ENCODE measurements around the gene MT1E.
"Not testable (repeated sequence)": the region's sequence is repeated elsewhere in the genome, so short reads cannot be mapped to it uniquely, and the experiment has no call there.

DNA sequence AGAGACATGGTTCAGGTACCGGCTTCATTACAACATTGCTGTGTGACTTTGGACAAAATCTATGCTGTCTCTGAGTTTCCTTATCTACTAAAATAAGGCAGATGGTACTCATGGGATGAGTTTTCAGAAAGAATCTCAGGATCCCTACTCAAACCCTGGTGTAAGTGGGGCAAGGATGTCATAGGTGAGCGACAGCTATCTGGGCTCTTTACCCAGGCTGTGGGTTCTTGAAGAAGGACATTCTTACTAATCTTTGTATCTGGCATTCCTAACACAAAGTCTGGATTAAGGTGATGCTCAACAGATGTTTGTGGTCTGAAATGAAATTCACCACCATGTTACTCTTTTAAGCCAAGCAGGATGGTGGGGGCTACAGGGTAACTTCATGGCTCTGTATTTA, 42.7 kb upstream of the MT1E start:
- TF ChIP-seq POLR2A (IDR thresholded peaks at IDR 0.05): not testable (repeated sequence)
- TF ChIP-seq, protein P1, sequence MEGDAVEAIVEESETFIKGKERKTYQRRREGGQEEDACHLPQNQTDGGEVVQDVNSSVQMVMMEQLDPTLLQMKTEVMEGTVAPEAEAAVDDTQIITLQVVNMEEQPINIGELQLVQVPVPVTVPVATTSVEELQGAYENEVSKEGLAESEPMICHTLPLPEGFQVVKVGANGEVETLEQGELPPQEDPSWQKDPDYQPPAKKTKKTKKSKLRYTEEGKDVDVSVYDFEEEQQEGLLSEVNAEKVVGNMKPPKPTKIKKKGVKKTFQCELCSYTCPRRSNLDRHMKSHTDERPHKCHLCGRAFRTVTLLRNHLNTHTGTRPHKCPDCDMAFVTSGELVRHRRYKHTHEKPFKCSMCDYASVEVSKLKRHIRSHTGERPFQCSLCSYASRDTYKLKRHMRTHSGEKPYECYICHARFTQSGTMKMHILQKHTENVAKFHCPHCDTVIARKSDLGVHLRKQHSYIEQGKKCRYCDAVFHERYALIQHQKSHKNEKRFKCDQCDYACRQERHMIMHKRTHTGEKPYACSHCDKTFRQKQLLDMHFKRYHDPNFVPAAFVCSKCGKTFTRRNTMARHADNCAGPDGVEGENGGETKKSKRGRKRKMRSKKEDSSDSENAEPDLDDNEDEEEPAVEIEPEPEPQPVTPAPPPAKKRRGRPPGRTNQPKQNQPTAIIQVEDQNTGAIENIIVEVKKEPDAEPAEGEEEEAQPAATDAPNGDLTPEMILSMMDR (IDR thresholded peaks at IDR 0.05): not testable (repeated sequence)

All from Peyer's patch (tissue), 4 donors.